Stimulated activated CD8-positive, alpha-beta memory T cell treated with anti-CD3 and anti-CD28 coated beads, Interleukin-12 subunit alpha, Interleukin-12 subunit beta, amount 100 ng/mL, for 1 hour (primary cell): ENCODE data around the gene RELCH.

Source experiments
- DNase-seq: peaks from one replicate; pipeline ENCODE4 v3.0.0-alpha.2; 2020; ENCODE audit warnings: low read depth

The RELCH gene

DNA sequence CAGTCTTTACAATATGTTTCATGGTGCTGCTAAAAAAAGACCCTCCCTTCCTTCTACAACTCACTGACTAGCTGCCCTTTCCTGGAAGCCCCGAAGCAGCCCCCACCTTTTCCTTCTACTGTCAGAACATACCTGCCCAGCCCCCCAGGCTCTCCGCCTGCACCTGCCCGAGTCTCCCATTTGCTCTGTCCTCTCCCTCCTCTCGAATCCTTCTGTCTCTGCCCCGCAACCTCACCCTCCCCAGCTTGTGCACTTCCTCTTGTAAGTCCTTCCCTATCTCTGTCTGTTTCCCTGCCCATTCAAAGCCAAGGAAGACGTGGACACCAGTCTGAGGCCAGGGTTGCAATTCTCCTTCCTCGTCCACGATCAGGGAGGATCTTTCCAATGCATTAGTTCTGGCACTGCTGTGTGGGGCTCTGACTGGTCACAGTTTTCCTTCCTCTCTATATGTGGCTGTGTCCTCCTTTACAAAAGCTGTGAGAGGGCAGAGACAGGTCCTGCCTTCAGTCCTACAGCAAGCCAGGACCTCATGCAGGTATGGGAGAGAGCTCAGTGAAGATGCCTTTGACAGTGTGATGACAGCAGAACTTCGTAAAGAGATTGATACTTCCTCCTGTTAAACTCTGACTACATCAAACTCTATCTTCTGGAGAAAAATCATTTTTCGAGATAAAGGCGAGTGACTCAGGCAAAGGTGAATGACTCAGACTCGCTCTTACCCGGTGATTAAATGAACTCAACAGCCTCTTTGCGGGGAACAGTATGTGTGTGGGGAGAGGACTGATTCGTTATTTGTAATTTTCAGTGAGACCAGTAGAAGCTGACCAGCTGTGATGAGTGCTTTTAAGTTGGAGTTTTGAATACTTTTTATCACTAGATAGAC is 152.3 kb downstream of the RELCH start:
- DNase-seq, result no peak

- no peak for DNase-seq
Observed at GRCh38 chr18:62340996-62341395, 153.9 kb downstream of the RELCH start.

GRCh38 chr18:62341473-62341872 is 154.4 kb downstream of the RELCH start:
- DNase-seq, result no peak

DNA sequence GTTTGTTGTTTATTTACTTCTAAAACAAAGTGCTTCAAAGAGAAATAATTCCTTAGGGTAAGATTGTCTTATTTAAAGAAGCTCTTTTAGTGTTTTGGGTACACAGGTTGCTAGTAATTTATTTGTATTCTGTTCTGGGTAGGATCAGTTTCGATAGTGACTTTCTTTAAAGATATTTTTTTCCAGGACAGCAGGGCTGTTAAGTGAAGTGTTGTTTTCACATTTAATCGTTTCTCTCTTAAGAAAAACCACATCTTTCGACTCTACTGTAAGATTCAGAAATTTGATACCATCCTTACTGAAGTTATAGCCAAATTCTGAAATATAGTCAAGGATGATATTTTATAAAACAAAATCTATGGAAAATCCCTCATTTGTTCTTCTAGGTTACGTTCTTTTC is 155.8 kb downstream of the RELCH start:
- no peak for DNase-seq

DNA sequence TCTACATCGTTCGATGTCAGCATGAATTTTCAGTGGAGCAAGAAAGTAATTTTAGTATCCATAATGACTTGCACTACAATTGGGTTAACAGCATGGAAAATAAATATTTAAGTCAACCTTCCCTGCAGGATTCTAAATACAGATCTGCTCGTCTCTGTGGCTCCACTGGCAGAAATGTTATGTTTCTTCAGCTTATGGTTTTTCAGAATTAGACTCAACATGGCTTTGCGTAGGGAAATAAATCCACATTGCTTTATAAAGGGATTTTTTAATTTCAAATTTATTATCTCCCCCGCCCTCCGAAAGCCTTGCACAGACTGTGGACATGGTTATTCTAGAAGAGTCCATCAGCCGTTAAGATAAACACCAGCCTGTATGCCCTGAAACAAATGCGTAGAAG is 156.3 kb downstream of the RELCH start:
- DNase-seq, result no peak

- DNase-seq, result no peak
Observed at GRCh38 chr18:62345909-62346308, 158.9 kb downstream of the RELCH start.

DNA sequence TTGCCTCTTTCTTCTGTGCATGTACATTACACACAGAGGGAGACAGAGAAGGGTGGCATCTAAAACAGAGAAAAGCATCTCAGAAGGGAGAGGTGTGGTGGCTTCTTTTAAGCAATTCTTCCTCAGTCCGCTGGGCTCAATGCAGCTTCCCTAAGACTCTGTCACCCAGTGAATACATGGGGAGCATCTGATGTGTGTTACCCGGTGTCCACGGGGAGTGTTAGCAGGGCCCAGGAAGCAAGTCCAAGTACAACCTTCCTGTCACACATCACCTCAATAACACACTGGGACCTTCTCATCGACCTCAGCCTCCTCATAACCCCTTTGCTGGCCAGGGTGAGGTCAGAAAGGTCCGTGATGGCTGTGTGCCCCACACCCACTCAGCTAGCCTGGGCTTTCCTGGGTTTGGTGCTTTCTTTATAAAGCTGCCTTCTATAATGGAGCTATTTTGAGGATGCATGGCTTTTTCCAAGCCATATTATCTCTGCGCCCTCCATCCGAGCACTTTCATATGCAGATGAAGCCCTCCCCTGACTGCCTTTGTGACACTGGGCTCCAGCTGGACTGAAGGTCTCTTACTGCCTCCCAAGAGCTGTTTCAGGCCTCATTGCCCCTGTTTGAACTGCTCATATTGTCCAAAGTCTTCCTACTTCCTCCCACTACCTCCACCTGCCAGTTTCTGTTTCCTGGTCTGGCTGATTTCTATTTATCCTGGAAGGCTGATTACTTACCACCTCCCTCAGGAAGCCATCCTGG is 159.5 kb downstream of the RELCH start:
- DNase-seq, result no peak

DNA sequence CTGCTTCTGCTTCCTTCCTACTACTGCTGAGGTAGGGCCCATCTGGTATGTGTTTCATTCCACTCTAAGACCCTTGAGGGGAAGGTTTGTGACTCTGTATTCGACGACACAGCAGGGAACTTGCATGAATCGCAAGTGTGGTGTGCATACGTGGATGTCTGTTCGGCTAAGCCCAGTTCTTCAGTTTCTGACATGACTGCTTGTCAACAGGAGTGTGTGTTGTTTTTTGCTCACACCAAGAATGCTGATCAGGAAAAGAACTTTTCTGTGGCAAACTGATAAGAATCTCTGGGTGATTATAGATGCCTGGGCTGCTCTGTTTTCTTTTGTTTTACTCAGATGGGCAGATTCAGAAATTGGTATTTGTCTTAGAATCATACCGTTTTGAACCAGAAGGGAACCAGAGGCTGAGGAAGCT is 160.0 kb downstream of the RELCH start:
- no peak for DNase-seq

GRCh38 chr18:62348474-62348873 is 161.4 kb downstream of the RELCH start:
- no peak for DNase-seq

- DNase-seq, result no peak
Observed at GRCh38 chr18:62353170-62353569, 166.1 kb downstream of the RELCH start.

GRCh38 chr18:62354151-62354550 is 167.1 kb downstream of the RELCH start:
- DNase-seq, result no peak

DNA sequence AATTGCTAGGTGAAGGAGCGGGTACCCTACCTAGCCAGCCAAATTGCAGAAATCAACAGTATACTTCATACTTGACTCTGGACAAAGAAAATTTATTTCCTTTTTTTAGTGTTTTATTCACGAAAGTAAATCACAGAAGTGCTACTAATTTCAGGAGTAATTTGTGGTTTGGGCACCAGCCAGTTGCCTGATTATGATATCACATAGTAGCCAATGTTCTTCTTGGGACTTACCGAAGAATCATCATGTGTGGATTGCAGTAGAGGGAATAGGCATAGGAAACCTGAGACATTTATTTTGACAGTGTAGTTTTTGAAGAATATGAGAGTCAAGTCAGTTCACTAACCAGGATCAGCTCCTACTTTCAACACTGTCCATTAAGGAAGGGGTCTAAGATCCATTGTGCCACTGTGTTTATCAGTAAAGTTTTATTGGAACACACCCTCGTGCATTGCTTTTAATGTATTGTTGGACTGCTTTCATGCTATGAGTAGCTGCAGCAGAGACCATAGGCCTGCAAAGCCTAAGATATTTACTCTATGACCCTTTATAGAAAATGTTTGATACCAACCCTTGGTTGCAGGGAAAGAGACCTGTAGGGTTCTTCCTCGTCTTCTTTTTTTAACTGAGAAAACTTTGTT is 170.1 kb downstream of the RELCH start:
- DNase-seq, result no peak
